Keratinocyte (primary cell): ENCODE measurements around the gene LYPLA2.

Experiments used
- EZH2 ChIP-seq: IDR thresholded peaks from one replicate; pipeline ENCODE4 v1.6.1; 2012; ENCODE audit warnings: inconsistent platforms, mild to moderate bottlenecking, low read length, moderate library complexity
- TF ChIP-seq, protein P1 (sequence below), 3 experiments: IDR thresholded peaks in 1 of 3; conservative IDR thresholded peaks in 1 of 3; optimal IDR thresholded peaks in 1 of 3; 2 replicates in 2 of 3; 3 replicates in 1 of 3; pipeline versions ENCODE3 to v1.5.1; 2011; ENCODE audit warnings: low read length in 3 of 3, mild to moderate bottlenecking in 3 of 3, moderate library complexity in 2 of 3, control low read depth in 1 of 3, inconsistent platforms in 1 of 3; ENCODE audit not compliant: insufficient read depth in 2 of 3; ENCODE audit errors: extremely low read depth in 1 of 3

DNA sequence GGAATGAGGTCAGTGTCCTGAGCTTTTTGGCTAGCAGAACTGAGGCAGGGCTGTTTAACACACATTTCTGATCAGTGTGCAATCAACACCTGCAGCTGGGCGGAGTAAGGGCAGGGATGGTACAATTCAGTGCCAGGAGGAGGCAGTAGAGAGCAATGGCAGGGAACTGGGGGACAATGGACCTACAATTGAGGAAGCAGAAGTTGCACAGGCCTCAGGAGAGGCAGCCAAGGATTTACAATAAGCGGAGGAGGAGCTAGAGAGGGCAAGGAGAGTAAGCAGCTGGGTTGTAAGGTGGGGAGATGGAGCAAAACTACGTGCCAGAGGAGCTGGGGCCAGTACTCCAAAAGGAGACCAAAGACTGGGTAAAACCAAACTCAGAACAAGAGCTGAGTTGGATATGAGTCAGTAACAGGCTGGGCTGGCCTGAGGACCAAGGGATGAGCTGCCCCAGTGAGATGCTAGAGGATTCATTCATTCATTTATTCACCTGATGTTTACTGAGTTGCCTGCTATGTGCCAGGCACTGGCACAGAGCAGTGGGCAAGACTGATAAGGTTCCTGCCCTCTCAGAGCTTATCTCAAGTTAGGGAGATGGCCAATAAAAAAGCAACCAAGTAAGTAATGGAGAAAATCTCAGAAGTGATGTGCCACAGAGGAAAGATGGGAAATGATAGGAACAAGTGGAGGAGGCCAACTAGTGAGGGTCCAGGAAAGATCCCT, 20.0 kb downstream of the LYPLA2 start:
- no peak for TF ChIP-seq EZH2
- TF ChIP-seq, protein P1, sequence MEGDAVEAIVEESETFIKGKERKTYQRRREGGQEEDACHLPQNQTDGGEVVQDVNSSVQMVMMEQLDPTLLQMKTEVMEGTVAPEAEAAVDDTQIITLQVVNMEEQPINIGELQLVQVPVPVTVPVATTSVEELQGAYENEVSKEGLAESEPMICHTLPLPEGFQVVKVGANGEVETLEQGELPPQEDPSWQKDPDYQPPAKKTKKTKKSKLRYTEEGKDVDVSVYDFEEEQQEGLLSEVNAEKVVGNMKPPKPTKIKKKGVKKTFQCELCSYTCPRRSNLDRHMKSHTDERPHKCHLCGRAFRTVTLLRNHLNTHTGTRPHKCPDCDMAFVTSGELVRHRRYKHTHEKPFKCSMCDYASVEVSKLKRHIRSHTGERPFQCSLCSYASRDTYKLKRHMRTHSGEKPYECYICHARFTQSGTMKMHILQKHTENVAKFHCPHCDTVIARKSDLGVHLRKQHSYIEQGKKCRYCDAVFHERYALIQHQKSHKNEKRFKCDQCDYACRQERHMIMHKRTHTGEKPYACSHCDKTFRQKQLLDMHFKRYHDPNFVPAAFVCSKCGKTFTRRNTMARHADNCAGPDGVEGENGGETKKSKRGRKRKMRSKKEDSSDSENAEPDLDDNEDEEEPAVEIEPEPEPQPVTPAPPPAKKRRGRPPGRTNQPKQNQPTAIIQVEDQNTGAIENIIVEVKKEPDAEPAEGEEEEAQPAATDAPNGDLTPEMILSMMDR (optimal IDR thresholded peaks at IDR 0.05 in 1 of 3, IDR thresholded peaks at IDR 0.05 in 1 of 3, conservative IDR thresholded peaks at IDR 0.05 in 1 of 3; ENCODE audit: extremely low read depth in 1 of 3, insufficient read depth in 2 of 3, low read length in 3 of 3) = peak; percentile 76 to 86 (median 84)
